ENCODE data around the gene MFN2. TPM values are rescaled to one million over a fixed set of nuclear protein-coding genes. Genes with fewer than 3 reads are reported as not detected.
"Not testable (repeated sequence)": the region's sequence is repeated elsewhere in the genome, so short reads cannot be mapped to it uniquely, and the experiment has no call there.

Gene MFN2
- polyA plus RNA-seq, 1 donor from 2014 or later, result 64.9 TPM

GRCh38 chr1:12007204-12007603, 27.0 kb downstream of the MFN2 start:
- H3K36me3 ChIP-seq (ENCODE audit: insufficient read depth, low read length), result peaks cover 16% of the 10 kb centered on the region
- H3K27ac ChIP-seq (ENCODE audit: low read length), result no peak overlapping the region
- no peak overlapping the region for H3K9ac ChIP-seq (ENCODE audit: low read length)
- no peak overlapping the region for H3K4me3 ChIP-seq (ENCODE audit: low read length)
- H3K79me2 ChIP-seq (replicated peaks; ENCODE audit: insufficient read depth, low read length), result no peaks in the 10 kb centered on the region
- H3K9me3 ChIP-seq (ENCODE audit: low read length), result no peaks in the 10 kb centered on the region
- H3K4me2 ChIP-seq (ENCODE audit: low read length), result no peak overlapping the region
- no peaks in the 10 kb centered on the region for H4K20me1 ChIP-seq (ENCODE audit: insufficient read depth)
- no peaks in the 10 kb centered on the region for H3F3A ChIP-seq (ENCODE audit: insufficient read depth, low read length, poor library complexity, severe bottlenecking)
- H2AFZ ChIP-seq (ENCODE audit: low read depth, low read length), result no peak overlapping the region
- H3K9me2 ChIP-seq (ENCODE audit: insufficient read depth, low read length), result no peaks in the 10 kb centered on the region
- H3K27me3 ChIP-seq (ENCODE audit: insufficient read depth, low read depth, low read length), result no peaks in the 10 kb centered on the region
- TF ChIP-seq RAD21 (conservative IDR thresholded peaks at IDR 0.05) (no peak), EP300 (conservative IDR thresholded peaks at IDR 0.05; ENCODE audit: poor library complexity, severe bottlenecking) (no peak), REST (IDR thresholded peaks at IDR 0.05; ENCODE audit: borderline replicate concordance) (no peak), TAF1 (IDR thresholded peaks at IDR 0.05; ENCODE audit: low read depth) (no peak), POLR2AphosphoS5 (IDR thresholded peaks at IDR 0.05) (no peak)

- not testable (repeated sequence) for H4K20me1 ChIP-seq (ENCODE audit: insufficient read depth); H3K4me3 ChIP-seq (ENCODE audit: low read length); H3F3A ChIP-seq (ENCODE audit: insufficient read depth, low read length, poor library complexity, severe bottlenecking); H3K9me2 ChIP-seq (ENCODE audit: insufficient read depth, low read length); H3K79me2 ChIP-seq (replicated peaks; ENCODE audit: insufficient read depth, low read length); H2AFZ ChIP-seq (ENCODE audit: low read depth, low read length); H3K4me2 ChIP-seq (ENCODE audit: low read length); H3K27ac ChIP-seq (ENCODE audit: low read length); H3K27me3 ChIP-seq (ENCODE audit: insufficient read depth, low read depth, low read length); H3K9me3 ChIP-seq (ENCODE audit: low read length); H3K9ac ChIP-seq (ENCODE audit: low read length)
- H3K36me3 ChIP-seq (ENCODE audit: insufficient read depth, low read length), result peaks cover 16% of the 10 kb centered on the region
These were observed 28.1 kb downstream of the MFN2 start for GRCh38 chr1:12008355-12008754.

- Histone ChIP-seq H3K4me2 (ENCODE audit: low read length) (no peak overlapping the region), H3K9me3 (ENCODE audit: low read length) (no peaks in the 10 kb centered on the region), H3K79me2 (replicated peaks; ENCODE audit: insufficient read depth, low read length) (no peaks in the 10 kb centered on the region), H3K9ac (ENCODE audit: low read length) (no peak overlapping the region), H3K36me3 (ENCODE audit: insufficient read depth, low read length) (peaks cover 15% of the 10 kb centered on the region), H3K27me3 (ENCODE audit: insufficient read depth, low read depth, low read length) (no peaks in the 10 kb centered on the region), H3K27ac (ENCODE audit: low read length) (no peak overlapping the region), H3K4me3 (ENCODE audit: low read length) (no peak overlapping the region), H3K9me2 (ENCODE audit: insufficient read depth, low read length) (no peaks in the 10 kb centered on the region), H2AFZ (ENCODE audit: low read depth, low read length) (no peak overlapping the region), H3F3A (ENCODE audit: insufficient read depth, low read length, poor library complexity, severe bottlenecking) (no peaks in the 10 kb centered on the region), H4K20me1 (ENCODE audit: insufficient read depth) (no peaks in the 10 kb centered on the region)
- TF ChIP-seq EZH2 (IDR thresholded peaks at IDR 0.05; ENCODE audit: borderline replicate concordance, insufficient read depth, low read length, poor library complexity, severe bottlenecking) (no peak), TAF1 (IDR thresholded peaks at IDR 0.05; ENCODE audit: low read depth) (no peak)
These were observed 29.2 kb downstream of the MFN2 start for GRCh38 chr1:12009318-12009947.

Measured in neural cell (in vitro differentiated cells).